ENCODE results near the gene CFAP45. TPM values are rescaled to one million over a fixed set of nuclear protein-coding genes. Genes with fewer than 3 reads are reported as not detected.

Gene CFAP45
- total and polyA plus RNA-seq, 9 of the 15 experiments (the other 6 are each of a cell fraction or from before 2014, with no cell fraction given): 0.65 to 2.4 (median 1.5) TPM

DNA sequence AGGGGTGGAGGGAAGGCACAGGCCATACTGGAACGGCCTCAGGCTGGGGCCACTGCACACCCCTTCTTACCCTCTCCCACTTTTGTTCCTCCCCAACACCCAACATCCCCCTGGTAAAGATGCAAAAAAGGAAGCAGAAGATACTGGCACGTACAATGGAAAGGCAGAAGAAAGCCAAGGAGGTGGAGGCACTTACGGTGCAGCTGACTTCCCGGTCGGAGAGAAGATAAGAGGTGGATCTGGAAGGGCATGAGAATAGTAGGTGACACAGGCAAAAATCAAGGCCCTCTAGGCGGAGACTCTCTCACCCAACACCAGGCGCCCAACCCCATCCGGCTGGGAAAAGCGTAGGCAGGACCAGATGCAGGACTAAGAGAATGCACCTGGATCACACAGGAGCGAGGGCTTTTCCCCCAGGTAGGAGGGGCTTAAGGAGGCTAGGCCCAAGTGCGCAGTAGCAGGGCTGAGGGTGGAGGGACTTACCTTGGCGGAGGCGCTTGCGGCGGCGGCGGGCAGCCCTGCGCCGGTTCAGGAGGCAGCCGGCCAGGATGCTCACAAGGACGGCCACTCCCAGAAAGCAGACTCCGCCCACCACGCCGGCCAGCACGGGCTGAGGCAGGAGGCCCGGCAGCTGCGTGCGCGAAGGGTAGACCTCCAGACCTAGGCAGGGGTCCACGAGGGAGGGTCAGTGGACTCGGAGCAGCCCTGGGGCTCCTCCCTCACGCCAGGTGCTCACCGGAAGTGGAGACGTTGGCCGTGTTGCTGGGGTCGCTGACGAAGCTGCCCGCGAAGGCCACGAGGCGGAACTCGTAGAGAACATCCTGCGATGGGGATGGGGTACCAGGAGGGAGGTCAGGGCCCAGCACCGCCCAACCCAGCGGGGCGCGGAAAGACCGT, 29.4 kb upstream of the CFAP45 start (continued):
- TF ChIP-seq, protein P1, sequence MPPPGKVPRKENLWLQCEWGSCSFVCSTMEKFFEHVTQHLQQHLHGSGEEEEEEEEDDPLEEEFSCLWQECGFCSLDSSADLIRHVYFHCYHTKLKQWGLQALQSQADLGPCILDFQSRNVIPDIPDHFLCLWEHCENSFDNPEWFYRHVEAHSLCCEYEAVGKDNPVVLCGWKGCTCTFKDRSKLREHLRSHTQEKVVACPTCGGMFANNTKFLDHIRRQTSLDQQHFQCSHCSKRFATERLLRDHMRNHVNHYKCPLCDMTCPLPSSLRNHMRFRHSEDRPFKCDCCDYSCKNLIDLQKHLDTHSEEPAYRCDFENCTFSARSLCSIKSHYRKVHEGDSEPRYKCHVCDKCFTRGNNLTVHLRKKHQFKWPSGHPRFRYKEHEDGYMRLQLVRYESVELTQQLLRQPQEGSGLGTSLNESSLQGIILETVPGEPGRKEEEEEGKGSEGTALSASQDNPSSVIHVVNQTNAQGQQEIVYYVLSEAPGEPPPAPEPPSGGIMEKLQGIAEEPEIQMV (tag; conservative IDR thresholded peaks at IDR 0.05; ENCODE audit: low read depth): no peak
- no peak for TF ChIP-seq TBP (optimal IDR thresholded peaks at IDR 0.05; ENCODE audit: low read depth, low read length)
- peak; percentile 30 for TF ChIP-seq RBBP5 (IDR thresholded peaks at IDR 0.05; ENCODE audit: borderline replicate concordance, insufficient read depth, low read length, poor library complexity, severe bottlenecking)
- TF ChIP-seq, protein P2, sequence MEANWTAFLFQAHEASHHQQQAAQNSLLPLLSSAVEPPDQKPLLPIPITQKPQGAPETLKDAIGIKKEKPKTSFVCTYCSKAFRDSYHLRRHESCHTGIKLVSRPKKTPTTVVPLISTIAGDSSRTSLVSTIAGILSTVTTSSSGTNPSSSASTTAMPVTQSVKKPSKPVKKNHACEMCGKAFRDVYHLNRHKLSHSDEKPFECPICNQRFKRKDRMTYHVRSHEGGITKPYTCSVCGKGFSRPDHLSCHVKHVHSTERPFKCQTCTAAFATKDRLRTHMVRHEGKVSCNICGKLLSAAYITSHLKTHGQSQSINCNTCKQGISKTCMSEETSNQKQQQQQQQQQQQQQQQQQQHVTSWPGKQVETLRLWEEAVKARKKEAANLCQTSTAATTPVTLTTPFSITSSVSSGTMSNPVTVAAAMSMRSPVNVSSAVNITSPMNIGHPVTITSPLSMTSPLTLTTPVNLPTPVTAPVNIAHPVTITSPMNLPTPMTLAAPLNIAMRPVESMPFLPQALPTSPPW (CRISPR knock-in tag; IDR thresholded peaks at IDR 0.05): no peak
- no peak for TF ChIP-seq ZNF274 (IDR thresholded peaks at IDR 0.05; ENCODE audit: borderline replicate concordance, low read depth, low read length)
- no peak for TF ChIP-seq TBL1XR1 (IDR thresholded peaks at IDR 0.05; ENCODE audit: low read length in 2 of 2)
- TF ChIP-seq, protein P3, sequence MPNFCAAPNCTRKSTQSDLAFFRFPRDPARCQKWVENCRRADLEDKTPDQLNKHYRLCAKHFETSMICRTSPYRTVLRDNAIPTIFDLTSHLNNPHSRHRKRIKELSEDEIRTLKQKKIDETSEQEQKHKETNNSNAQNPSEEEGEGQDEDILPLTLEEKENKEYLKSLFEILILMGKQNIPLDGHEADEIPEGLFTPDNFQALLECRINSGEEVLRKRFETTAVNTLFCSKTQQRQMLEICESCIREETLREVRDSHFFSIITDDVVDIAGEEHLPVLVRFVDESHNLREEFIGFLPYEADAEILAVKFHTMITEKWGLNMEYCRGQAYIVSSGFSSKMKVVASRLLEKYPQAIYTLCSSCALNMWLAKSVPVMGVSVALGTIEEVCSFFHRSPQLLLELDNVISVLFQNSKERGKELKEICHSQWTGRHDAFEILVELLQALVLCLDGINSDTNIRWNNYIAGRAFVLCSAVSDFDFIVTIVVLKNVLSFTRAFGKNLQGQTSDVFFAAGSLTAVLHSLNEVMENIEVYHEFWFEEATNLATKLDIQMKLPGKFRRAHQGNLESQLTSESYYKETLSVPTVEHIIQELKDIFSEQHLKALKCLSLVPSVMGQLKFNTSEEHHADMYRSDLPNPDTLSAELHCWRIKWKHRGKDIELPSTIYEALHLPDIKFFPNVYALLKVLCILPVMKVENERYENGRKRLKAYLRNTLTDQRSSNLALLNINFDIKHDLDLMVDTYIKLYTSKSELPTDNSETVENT (CRISPR knock-in tag; IDR thresholded peaks at IDR 0.05): no peak
- 0 out of 2 replicates have a peak, but pooled peaks have one; percentile 30 for TF ChIP-seq POLR2A (conservative IDR thresholded peaks at IDR 0.05)
- TF ChIP-seq CTBP1 (IDR thresholded peaks at IDR 0.05; ENCODE audit: borderline replicate concordance): peak; percentile 88; the same call in 1 of the 2 replicates
- TF ChIP-seq, protein P4, sequence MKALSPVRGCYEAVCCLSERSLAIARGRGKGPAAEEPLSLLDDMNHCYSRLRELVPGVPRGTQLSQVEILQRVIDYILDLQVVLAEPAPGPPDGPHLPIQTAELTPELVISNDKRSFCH (CRISPR knock-in tag; IDR thresholded peaks at IDR 0.05): no peak
- TF ChIP-seq, protein P4 (tag; IDR thresholded peaks at IDR 0.05): no peak
- no peak for TF ChIP-seq SMC3 (conservative IDR thresholded peaks at IDR 0.05; ENCODE audit: insufficient read depth, low read depth, low read length)
- no peak for TF ChIP-seq MCM5 (IDR thresholded peaks at IDR 0.05; ENCODE audit: low read depth)
- TF ChIP-seq ZC3H8 (IDR thresholded peaks at IDR 0.05): no peak
- TF ChIP-seq, protein P5, sequence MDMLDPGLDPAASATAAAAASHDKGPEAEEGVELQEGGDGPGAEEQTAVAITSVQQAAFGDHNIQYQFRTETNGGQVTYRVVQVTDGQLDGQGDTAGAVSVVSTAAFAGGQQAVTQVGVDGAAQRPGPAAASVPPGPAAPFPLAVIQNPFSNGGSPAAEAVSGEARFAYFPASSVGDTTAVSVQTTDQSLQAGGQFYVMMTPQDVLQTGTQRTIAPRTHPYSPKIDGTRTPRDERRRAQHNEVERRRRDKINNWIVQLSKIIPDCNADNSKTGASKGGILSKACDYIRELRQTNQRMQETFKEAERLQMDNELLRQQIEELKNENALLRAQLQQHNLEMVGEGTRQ (CRISPR knock-in tag; IDR thresholded peaks at IDR 0.05): no peak
- TF ChIP-seq ZNF263 (CRISPR knock-in tag; IDR thresholded peaks at IDR 0.05; ENCODE audit: borderline replicate concordance): peak; percentile 83
- no peak for TF ChIP-seq ZNF41 (CRISPR knock-in tag; conservative IDR thresholded peaks at IDR 0.05)
- 0 out of 2 replicates have a peak, but pooled peaks have one; percentile 12 for TF ChIP-seq GTF2F1 (IDR thresholded peaks at IDR 0.05; ENCODE audit: low read depth, low read length)
- 0 out of 2 replicates have a peak, but pooled peaks have one; percentile 66 for TF ChIP-seq FOXP1 (CRISPR knock-in tag; IDR thresholded peaks at IDR 0.05)
- TF ChIP-seq LCOR (CRISPR knock-in tag; IDR thresholded peaks at IDR 0.05): 0 out of 2 replicates have a peak, but pooled peaks have one; percentile 38

All from K562 (cell line).